DOHH2 (cell line): ENCODE data around the gene MPZ.

Experiments used
- H3F3A ChIP-seq: fragments of 200-600 bp; sonication (generic), shearing (Covaris generic); 2 replicates; pipeline ENCODE4 v1.6.0; 2016; ENCODE audit warnings: antibody characterized with exemption, mild to moderate bottlenecking; ENCODE audit not compliant: control insufficient read depth, insufficient read depth
- H3K27ac ChIP-seq: fragments of 200-600 bp; sonication (generic); 2 replicates; pipeline ENCODE4 v1.5.1; 2014; ENCODE audit warnings: low read depth, mild to moderate bottlenecking, low read length, moderate library complexity
- H3K27me3 ChIP-seq: fragments of 200-600 bp; sonication (generic); 2 replicates; pipeline ENCODE4 v1.6.1; 2014; ENCODE audit warnings: mild to moderate bottlenecking, low read length, mixed read lengths; ENCODE audit not compliant: control insufficient read depth
- H3K36me3 ChIP-seq: fragments of 200-600 bp; sonication (generic); 2 replicates; pipeline ENCODE4 v1.6.1; 2014; ENCODE audit warnings: mild to moderate bottlenecking, low read length, moderate library complexity, mixed read lengths; ENCODE audit not compliant: control insufficient read depth
- H3K4me1 ChIP-seq: fragments of 200-600 bp; sonication (generic); 2 replicates; pipeline ENCODE4 v1.6.1; 2014; ENCODE audit warnings: mild to moderate bottlenecking, low read length, mixed read lengths; ENCODE audit not compliant: control insufficient read depth
- H3K4me2 ChIP-seq: fragments of 200-600 bp; sonication (generic); 2 replicates; pipeline ENCODE4 v1.6.0; 2014; ENCODE audit warnings: mild to moderate bottlenecking, low read length, moderate library complexity
- H3K4me3 ChIP-seq: fragments of 200-600 bp; sonication (generic); 2 replicates; pipeline ENCODE4 v1.5.1; 2014; ENCODE audit warnings: mild to moderate bottlenecking, low read length, mixed read lengths
- H3K79me2 ChIP-seq: fragments of 200-600 bp; sonication (generic); 2 replicates; pipeline ENCODE4 v1.6.1; 2014; ENCODE audit warnings: mild to moderate bottlenecking, low read length, mixed read lengths; ENCODE audit not compliant: control insufficient read depth
- H3K9me2 ChIP-seq: fragments of 200-600 bp; sonication (generic); replicated peaks from 2 replicates; pipeline ENCODE4 v1.6.1; 2014; ENCODE audit warnings: mild to moderate bottlenecking, low read length, mixed read lengths; ENCODE audit not compliant: control insufficient read depth
- H3K9me3 ChIP-seq: fragments of 200-600 bp; sonication (generic); 2 replicates; pipeline ENCODE4 v1.6.1; 2014; ENCODE audit warnings: antibody characterized with exemption, low read length, mixed read lengths; ENCODE audit not compliant: control insufficient read depth, insufficient read depth
- H4K20me1 ChIP-seq: fragments of 200-600 bp; sonication (generic); 2 replicates; pipeline ENCODE4 v1.6.0; 2014; ENCODE audit warnings: low read depth, mild to moderate bottlenecking, antibody characterized with exemption, low read length, moderate library complexity; ENCODE audit not compliant: control insufficient read depth, insufficient read depth
- CTCF ChIP-seq: fragments of 200-600 bp; sonication (generic); IDR thresholded peaks from one replicate; pipeline ENCODE4 v1.5.1; 2014; ENCODE audit warnings: antibody characterized with exemption, mild to moderate bottlenecking, low read depth, low read length; ENCODE audit not compliant: poor library complexity, severe bottlenecking
- EZH2phosphoT487 ChIP-seq: fragments of 200-600 bp; sonication (generic); IDR thresholded peaks from 2 replicates; pipeline ENCODE4 v1.6.1; 2017; ENCODE audit warnings: borderline replicate concordance, mild to moderate bottlenecking, antibody characterized with exemption, low read length, moderate library complexity, mixed read lengths

MPZ gene

GRCh38 chr1:161309868-161310267 is at the start of gene MPZ:
Gene MPZ (minus strand): TSS chr1:161309968. CDS start chr1:161309905, 63 bp downstream.
- Histone ChIP-seq H3K36me3 (0 out of 2 replicates have a peak, but pooled peaks cover 3% of the 10 kb centered on the region), H4K20me1 (no peaks in the 10 kb centered on the region), H3K4me1 (peaks cover 33% of the 10 kb centered on the region), H3F3A (peaks cover 20% of the 10 kb centered on the region), H3K4me2 (no peak within 1 kb of the TSS), H3K9me3 (no peaks in the 10 kb centered on the region), H3K27me3 (0 out of 2 replicates have a peak, but pooled peaks cover 5% of the 10 kb centered on the region), H3K27ac (no peak within 1 kb of the TSS), H3K9me2 (no peaks in the 10 kb centered on the region), H3K79me2 (peaks cover 13% of the 10 kb centered on the region), H3K4me3 (no peak within 1 kb of the TSS)
- no peak for TF ChIP-seq CTCF
- TF ChIP-seq EZH2phosphoT487, result no peak

DNA sequence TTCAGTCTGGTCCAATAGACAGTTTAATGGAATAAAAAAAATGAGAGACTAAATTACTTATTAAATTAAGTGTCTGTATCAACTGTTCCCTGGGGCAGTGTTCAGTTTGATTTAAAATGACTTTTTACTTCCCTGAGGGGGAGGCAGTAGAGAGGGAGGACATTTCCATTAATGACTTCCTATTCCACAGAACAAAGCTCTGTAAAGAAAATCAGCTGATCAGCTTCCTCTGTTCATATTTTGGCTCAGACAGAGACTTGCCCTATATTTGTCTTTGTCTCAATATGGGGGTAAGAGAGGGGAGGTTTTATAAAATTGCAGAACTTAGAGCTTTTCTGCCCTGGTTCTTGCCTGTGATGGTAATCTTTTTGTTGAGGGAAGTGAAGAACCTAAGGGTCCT is 49.5 kb upstream of the MPZ start:
- H3K4me3 ChIP-seq, result no peak overlapping the region
- H3K36me3 ChIP-seq, result peaks cover 18% of the 10 kb centered on the region
- H3F3A ChIP-seq, result no peaks in the 10 kb centered on the region
- no peak overlapping the region for H3K4me2 ChIP-seq
- H3K9me2 ChIP-seq, result no peaks in the 10 kb centered on the region
- no peaks in the 10 kb centered on the region for H3K9me3 ChIP-seq
- H3K79me2 ChIP-seq, result no peaks in the 10 kb centered on the region
- H3K4me1 ChIP-seq, result peaks cover 4% of the 10 kb centered on the region; the same call in 1 of the 2 replicates
- H3K27ac ChIP-seq, result no peak overlapping the region
- no peaks in the 10 kb centered on the region for H3K27me3 ChIP-seq
- no peaks in the 10 kb centered on the region for H4K20me1 ChIP-seq
- TF ChIP-seq CTCF (no peak), EZH2phosphoT487 (no peak)

DNA sequence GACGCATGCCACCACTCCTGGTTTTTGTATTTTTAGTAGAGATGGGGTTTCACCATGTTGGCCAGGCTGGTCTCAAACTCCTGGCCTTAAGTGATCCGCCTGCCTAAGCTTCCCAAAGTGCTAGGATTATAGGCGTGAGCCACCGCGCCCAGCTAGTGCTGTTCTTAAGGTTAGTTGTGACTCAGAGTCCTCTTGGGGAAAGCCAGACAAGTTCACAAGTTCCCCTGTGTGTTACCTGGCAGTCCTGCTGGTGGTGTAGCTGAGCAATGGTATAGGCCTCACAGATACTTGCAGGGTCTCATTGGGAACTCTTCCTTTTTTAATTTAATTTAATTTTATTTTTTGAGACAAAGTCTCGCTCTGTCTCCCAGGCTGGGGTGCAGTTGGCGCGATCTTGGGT is 47.3 kb upstream of the MPZ start:
- Histone ChIP-seq H3K79me2 (no peaks in the 10 kb centered on the region), H3K4me2 (no peak overlapping the region)
- TF ChIP-seq EZH2phosphoT487 (no peak), CTCF (no peak)

More for the DNA sequence above, 47.3 kb upstream of the MPZ start:
- Histone ChIP-seq H3F3A (no peaks in the 10 kb centered on the region), H3K36me3 (peaks cover 12% of the 10 kb centered on the region), H3K27ac (no peak overlapping the region), H3K4me1 (peaks cover 4% of the 10 kb centered on the region; the same call in 1 of the 2 replicates), H3K9me2 (no peaks in the 10 kb centered on the region), H3K4me3 (no peak overlapping the region), H3K9me3 (no peaks in the 10 kb centered on the region), H4K20me1 (no peaks in the 10 kb centered on the region), H3K27me3 (no peaks in the 10 kb centered on the region)
